Measurements from ENCODE around the gene SMIM35.

The SMIM35 gene

DNA sequence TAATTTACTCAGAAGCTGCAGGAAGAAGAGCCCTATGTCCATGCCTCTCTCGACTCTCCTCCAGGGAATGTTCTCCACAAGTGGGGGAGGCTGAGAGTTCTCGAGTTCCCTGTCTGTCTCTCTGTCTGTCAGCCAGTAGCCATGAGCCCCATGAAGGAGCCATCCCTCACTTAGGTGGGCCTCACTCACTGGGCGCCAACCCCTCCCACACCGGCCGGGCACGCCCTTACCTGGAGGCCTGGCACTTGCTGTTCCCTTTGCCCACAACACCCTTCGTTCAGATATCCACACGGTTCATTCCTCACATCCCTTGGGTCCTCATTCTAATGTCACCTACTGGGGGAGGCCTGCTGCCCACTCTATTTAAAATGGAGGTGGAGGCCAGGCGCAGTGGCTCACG lies 114.7 kb downstream of the SMIM35 start:
- Histone ChIP-seq H3K4me1 (ENCODE audit: low read depth, poor library complexity, severe bottlenecking) (peaks cover 8% of the 10 kb centered on the region), H2AFZ (ENCODE audit: low read depth) (no peak overlapping the region), H4K20me1 (ENCODE audit: insufficient read depth) (no peaks in the 10 kb centered on the region), H3K9ac (no peak overlapping the region), H3K79me2 (ENCODE audit: insufficient read depth, low read depth) (no peaks in the 10 kb centered on the region), H3K36me3 (ENCODE audit: insufficient read depth) (no peaks in the 10 kb centered on the region), H3K27ac (no peak overlapping the region), H3K4me2 (no peak overlapping the region), H3K4me3 (IDR thresholded peaks at IDR 0.05; ENCODE audit: insufficient read depth, low read depth, low read length) (no peak overlapping the region), H3K27me3 (ENCODE audit: insufficient read depth, low read depth) (no peaks in the 10 kb centered on the region)
- TF ChIP-seq, protein P1, sequence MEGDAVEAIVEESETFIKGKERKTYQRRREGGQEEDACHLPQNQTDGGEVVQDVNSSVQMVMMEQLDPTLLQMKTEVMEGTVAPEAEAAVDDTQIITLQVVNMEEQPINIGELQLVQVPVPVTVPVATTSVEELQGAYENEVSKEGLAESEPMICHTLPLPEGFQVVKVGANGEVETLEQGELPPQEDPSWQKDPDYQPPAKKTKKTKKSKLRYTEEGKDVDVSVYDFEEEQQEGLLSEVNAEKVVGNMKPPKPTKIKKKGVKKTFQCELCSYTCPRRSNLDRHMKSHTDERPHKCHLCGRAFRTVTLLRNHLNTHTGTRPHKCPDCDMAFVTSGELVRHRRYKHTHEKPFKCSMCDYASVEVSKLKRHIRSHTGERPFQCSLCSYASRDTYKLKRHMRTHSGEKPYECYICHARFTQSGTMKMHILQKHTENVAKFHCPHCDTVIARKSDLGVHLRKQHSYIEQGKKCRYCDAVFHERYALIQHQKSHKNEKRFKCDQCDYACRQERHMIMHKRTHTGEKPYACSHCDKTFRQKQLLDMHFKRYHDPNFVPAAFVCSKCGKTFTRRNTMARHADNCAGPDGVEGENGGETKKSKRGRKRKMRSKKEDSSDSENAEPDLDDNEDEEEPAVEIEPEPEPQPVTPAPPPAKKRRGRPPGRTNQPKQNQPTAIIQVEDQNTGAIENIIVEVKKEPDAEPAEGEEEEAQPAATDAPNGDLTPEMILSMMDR (conservative IDR thresholded peaks at IDR 0.05; ENCODE audit: low read depth, low read length), result no peak

DNA sequence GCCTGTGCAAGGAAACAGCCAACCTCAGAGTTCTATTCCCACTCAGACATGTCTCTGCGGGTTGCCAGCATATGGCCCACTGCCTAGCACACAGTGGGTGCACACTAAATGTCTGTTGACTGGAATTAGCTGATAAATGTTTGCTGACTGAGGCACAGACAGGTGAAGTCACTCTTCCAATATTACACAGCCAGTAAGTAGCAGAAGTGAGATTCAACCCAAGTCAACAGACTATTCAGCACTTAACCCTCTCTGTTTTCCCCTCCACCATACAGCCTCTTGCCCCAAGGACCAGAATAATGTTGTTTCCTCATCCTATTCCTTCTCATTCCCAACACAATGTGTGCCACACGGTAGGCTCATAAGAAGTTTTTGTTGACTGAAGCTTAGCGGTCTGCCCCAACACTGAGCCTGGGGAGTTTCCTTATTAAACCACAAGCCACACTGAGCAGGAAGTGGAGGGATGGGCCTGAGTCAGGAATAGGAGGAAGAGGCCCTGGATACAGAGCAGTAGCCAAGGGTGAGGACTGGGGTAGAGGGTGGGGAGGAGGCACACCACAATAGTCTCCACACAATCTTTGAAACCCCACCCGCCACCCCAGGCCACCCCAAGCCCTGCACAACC lies 116.3 kb downstream of the SMIM35 start:
- Histone ChIP-seq H3K36me3 (ENCODE audit: insufficient read depth) (no peaks in the 10 kb centered on the region), H3K4me2 (peak overlapping the region; percentile 17; the same call in 1 of the 2 replicates)

DNA sequence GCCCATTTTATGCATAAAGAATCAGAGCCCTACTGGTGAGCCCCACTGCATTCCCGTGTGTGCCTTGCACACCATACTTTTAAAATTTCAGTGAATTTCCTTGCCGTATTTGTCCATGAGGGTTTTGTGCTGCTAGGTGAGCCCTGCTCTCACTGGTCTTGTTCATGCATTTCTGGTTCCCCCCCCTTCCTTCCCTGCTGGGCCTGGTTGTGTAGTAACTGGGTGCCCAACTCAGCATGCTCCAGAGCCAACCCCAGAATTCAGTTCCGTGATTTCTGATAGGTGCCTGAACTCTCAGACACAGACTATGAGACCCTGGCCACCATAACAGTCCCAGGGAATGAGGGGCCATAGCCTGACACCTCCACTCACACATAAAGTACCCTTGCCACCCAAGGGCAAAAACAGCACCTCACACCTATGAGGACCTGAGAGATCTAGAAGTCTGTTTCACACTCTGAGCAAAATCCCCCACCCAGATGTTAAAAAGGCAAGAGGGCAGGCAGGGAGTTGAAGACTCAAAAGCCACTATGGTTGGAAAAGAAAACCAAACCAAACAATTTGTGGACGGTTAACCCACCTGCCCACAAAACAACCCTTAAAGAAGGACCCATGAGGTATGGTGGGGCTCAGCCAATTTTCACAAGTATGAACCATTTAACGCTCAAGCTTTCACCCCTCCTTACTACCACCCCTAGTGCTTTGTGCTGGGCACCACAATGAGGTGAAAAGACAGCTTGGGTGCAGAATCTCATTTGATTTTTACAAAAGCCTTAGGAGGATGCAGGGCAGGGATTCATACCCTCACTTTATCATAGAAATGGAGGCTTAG lies 117.4 kb downstream of the SMIM35 start:
- no peak overlapping the region for H3K4me2 ChIP-seq
- H3K4me3 ChIP-seq (IDR thresholded peaks at IDR 0.05; ENCODE audit: insufficient read depth, low read depth, low read length), result no peak overlapping the region
- no peak overlapping the region for H2AFZ ChIP-seq (ENCODE audit: low read depth)
- H3K27me3 ChIP-seq (ENCODE audit: insufficient read depth, low read depth), result no peaks in the 10 kb centered on the region
- TF ChIP-seq, protein P1 (conservative IDR thresholded peaks at IDR 0.05; ENCODE audit: low read depth, low read length), result no peak
- no peaks in the 10 kb centered on the region for H3K36me3 ChIP-seq (ENCODE audit: insufficient read depth)
- no peak overlapping the region for H3K9ac ChIP-seq
- H3K27ac ChIP-seq, result no peak overlapping the region
- H4K20me1 ChIP-seq (ENCODE audit: insufficient read depth), result no peaks in the 10 kb centered on the region
- H3K79me2 ChIP-seq (ENCODE audit: insufficient read depth, low read depth), result no peaks in the 10 kb centered on the region
- peaks cover 8% of the 10 kb centered on the region for H3K4me1 ChIP-seq (ENCODE audit: low read depth, poor library complexity, severe bottlenecking)

More for the DNA sequence above, 116.3 kb downstream of the SMIM35 start:
- no peaks in the 10 kb centered on the region for H4K20me1 ChIP-seq (ENCODE audit: insufficient read depth)
- no peak overlapping the region for H3K9ac ChIP-seq
- H3K4me3 ChIP-seq (IDR thresholded peaks at IDR 0.05; ENCODE audit: insufficient read depth, low read depth, low read length), result no peak overlapping the region
- H2AFZ ChIP-seq (ENCODE audit: low read depth), result no peak overlapping the region
- H3K4me1 ChIP-seq (ENCODE audit: low read depth, poor library complexity, severe bottlenecking), result peaks cover 8% of the 10 kb centered on the region
- no peaks in the 10 kb centered on the region for H3K79me2 ChIP-seq (ENCODE audit: insufficient read depth, low read depth)
- no peaks in the 10 kb centered on the region for H3K27me3 ChIP-seq (ENCODE audit: insufficient read depth, low read depth)
- H3K27ac ChIP-seq, result no peak overlapping the region
- TF ChIP-seq, protein P1 (conservative IDR thresholded peaks at IDR 0.05; ENCODE audit: low read depth, low read length), result no peak

DNA sequence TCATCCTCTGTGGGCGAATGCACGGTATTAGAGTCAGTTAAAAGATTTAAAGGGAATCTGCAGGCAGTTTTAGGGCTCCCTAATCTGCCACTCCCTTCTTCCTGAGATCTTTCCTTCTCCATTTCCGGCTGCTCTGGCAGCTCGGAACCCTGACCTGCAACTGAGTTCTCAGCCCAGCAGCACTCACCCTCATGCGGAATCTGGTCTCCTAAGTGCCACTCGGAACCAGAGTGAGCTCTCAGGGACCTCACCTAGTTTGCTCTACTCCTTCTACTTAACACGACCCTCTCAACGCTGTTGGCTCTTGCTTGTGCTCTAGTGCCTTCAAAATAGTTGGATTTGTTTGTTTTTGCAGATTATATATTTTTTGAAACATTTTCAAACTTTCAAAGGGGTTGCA lies 119.9 kb downstream of the SMIM35 start:
- peaks cover 8% of the 10 kb centered on the region for H3K4me1 ChIP-seq (ENCODE audit: low read depth, poor library complexity, severe bottlenecking)
- no peak overlapping the region for H3K4me2 ChIP-seq
- H3K9ac ChIP-seq, result no peak overlapping the region
- no peaks in the 10 kb centered on the region for H3K79me2 ChIP-seq (ENCODE audit: insufficient read depth, low read depth)
- no peak overlapping the region for H3K27ac ChIP-seq
- H4K20me1 ChIP-seq (ENCODE audit: insufficient read depth), result no peaks in the 10 kb centered on the region
- H3K4me3 ChIP-seq (IDR thresholded peaks at IDR 0.05; ENCODE audit: insufficient read depth, low read depth, low read length), result no peak overlapping the region
- no peaks in the 10 kb centered on the region for H3K27me3 ChIP-seq (ENCODE audit: insufficient read depth, low read depth)
- TF ChIP-seq, protein P1 (conservative IDR thresholded peaks at IDR 0.05; ENCODE audit: low read depth, low read length), result no peak
- H3K36me3 ChIP-seq (ENCODE audit: insufficient read depth), result no peaks in the 10 kb centered on the region
- no peak overlapping the region for H2AFZ ChIP-seq (ENCODE audit: low read depth)

Data from KMS-11 (cell line).